CD4-positive, alpha-beta T cell treated with Interleukin-1 beta for 1 hour (primary cell): ENCODE results near the gene NMNAT1.
A peak's percentile ranks its signal among the peaks of the same experiment; 100 is the strongest.
"Not testable (repeated sequence)": the region's sequence is repeated elsewhere in the genome, so short reads cannot be mapped to it uniquely, and the experiment has no call there.

ENCODE experiments used
- DNase-seq, 2 donors: peaks; one replicate each; pipeline ENCODE4 v3.0.0-alpha.2; 2020 to 2022

NMNAT1 gene

GRCh38 chr1:10020678-10021077 is 77.4 kb downstream of the NMNAT1 start:
- not testable (repeated sequence) for DNase-seq

DNA sequence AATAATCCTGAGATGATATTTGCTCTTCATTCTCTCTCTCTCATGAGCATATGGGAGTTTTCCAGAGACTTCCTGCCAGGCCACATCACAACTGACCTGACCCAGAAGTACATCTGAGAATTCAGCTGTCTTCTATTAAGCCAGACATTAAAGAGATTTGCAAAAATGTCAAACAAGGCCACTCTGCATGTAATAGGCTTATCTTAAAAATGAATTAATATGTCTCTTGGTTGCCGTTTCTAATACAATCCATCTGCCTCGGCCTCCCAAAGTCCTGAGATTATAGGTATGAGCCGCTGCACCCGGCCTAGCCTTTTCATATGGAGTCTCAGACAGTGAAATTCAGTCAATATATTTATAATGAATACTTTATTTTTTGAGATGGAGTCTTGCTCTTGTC is 78.7 kb downstream of the NMNAT1 start:
- DNase-seq, result not testable (repeated sequence)

- no peak for DNase-seq
Measured at GRCh38 chr1:10022656-10023055, 79.4 kb downstream of the NMNAT1 start.

DNA sequence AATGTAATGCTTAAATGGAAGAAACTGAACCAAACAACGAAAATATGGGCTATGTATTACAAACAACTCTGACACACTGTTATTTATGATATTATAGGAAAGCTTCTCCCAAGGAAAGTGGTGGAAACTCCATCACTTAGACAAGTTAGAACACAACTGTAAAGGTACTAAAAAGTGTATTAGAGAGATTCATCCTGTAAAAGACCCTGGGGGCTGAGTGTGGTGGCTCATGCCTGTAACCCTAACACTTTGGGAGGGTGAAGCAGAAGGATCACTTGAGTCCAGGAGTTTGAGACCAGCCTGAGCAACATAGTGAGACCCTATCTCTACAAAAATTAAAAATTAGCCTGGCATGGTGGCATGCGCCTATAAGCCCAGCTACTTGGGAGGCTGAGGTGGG is 82.1 kb downstream of the NMNAT1 start:
- DNase-seq, result no peak

- DNase-seq, result no peak
Measured at GRCh38 chr1:10027027-10027426, 83.8 kb downstream of the NMNAT1 start.

DNA sequence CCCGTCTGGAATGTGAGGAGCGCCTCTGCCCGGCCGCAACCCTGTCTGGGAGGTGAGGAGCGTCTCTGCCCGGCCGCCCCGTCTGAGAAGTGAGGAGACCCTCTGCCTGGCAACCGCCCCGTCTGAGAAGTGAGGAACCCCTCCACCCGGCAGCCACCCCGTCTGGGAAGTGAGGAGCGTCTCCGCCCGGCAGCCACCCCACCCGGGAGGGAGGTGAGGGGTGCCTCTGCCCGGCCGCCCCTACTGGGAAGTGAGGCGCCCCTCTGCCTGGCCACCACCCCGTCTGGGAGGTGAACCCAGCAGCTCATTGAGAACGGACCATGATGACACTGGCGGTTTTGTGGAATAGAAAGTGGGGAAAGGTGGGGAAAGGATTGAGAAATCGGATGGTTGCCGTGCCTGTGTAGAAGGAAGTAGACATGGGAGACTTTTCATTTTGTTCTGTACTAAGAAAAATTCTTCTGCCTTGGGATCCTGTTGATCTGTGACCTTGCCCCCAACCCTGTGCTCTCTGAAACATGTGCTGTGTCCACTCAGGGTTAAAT is 85.8 kb downstream of the NMNAT1 start:
- DNase-seq, result not testable (repeated sequence)

- DNase-seq, result no peak
Measured at GRCh38 chr1:10031461-10031860, 88.2 kb downstream of the NMNAT1 start.

DNA sequence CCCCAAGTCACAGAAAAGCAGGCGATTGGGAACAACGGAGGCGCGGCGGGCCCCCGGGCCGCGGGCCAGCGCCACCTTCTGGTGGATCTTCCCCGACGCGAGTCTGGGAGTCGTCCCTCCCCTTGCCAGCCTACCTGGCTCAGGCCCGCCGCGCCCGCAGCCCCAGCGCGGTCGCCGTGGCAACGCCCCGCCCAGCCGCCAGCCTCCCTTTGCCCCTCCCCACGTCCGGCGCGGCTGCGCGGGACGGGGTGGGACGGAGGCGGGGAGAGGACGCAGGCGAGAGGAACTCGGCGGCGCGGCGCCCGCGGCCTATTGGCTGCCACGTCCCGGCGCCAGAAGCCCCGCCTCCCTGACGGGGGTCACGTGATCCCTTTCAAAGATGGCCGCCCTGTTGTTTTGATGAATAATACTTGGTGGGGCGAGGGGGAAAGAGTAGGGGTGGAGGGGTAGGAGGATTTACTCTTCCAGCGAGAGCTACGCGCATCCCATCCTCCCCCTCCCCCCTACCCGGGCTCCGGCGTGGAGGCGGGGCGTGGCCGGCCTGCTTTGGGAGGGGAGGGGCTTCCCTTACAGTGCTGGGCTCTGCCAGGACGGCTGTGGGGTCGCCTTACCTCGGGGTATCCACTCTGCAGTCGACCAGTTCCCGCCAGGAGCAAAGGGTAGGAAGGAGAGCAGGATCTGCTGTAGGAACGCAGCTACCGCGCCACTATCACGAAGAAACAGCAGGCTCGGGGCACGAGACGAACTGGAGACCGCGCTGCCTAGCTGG is 89.5 kb downstream of the NMNAT1 start, which contains the start of gene UBE4B:
TSS of gene UBE4B (plus strand) at position 369 of the 769 bp plus-strand sequence. CDS start 713 bp downstream, outside the sequence.
- DNase-seq, result peak; percentile 99

GRCh38 chr1:10033359-10033845 is 90.1 kb downstream of the NMNAT1 start:
- peak in 1 of 2 donors; percentile 3 for DNase-seq
